GM20000 (cell line): Measurements from ENCODE around the gene IL1RAPL1.

Experiments used
- DNase-seq: peaks from one replicate; pipeline ENCODE4 v3.0.0; 2012; ENCODE audit warnings: low spot score
- TF ChIP-seq, protein P1 (sequence below): IDR thresholded peaks from 2 replicates; pipeline ENCODE4 v1.5.1; 2012; ENCODE audit warnings: mild to moderate bottlenecking, control low read depth; ENCODE audit errors: extremely low read depth, missing control alignments

Gene IL1RAPL1

DNA sequence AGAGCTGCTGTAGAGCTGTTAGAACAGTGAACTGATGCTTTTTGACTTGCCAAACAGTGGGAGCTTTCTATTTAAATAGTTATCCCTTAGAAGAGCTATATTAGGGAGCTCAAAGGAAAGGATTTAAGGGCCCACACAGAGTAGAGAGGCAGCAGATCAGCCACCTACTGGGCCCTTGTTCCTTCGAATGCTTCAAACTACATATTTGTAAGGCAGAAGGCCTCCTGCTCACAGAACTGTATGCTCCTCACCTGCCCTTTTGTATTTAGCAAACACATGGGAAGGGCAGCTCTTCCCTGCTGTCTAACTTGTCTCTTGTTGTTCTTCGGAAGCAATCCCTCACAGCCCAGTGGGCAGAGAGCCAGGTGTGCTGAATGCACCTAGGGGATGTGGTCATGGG is 38.0 kb downstream of the IL1RAPL1 start:
- DNase-seq, result no peak
- TF ChIP-seq, protein P1, sequence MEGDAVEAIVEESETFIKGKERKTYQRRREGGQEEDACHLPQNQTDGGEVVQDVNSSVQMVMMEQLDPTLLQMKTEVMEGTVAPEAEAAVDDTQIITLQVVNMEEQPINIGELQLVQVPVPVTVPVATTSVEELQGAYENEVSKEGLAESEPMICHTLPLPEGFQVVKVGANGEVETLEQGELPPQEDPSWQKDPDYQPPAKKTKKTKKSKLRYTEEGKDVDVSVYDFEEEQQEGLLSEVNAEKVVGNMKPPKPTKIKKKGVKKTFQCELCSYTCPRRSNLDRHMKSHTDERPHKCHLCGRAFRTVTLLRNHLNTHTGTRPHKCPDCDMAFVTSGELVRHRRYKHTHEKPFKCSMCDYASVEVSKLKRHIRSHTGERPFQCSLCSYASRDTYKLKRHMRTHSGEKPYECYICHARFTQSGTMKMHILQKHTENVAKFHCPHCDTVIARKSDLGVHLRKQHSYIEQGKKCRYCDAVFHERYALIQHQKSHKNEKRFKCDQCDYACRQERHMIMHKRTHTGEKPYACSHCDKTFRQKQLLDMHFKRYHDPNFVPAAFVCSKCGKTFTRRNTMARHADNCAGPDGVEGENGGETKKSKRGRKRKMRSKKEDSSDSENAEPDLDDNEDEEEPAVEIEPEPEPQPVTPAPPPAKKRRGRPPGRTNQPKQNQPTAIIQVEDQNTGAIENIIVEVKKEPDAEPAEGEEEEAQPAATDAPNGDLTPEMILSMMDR, result no peak

DNA sequence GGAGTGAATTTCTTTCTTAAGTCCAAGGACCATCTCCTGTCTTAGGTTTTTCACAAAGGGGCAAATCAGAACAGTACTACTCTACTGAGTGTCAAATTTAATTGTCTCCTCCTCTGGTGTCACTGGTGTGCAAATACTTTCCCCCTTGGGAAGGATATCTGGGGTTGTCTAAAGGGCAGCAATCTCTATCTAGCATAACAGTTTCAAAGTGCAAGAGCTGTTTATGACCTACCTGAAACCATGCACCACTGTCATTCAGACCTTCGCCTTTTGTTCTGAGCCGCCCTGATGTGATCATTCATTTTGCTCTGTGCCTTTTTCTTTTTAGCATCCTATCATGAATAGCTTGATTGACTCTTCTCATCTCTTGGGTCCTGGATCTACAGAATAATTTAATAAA is 39.3 kb downstream of the IL1RAPL1 start:
- TF ChIP-seq, protein P1, result no peak
- no peak for DNase-seq

DNA sequence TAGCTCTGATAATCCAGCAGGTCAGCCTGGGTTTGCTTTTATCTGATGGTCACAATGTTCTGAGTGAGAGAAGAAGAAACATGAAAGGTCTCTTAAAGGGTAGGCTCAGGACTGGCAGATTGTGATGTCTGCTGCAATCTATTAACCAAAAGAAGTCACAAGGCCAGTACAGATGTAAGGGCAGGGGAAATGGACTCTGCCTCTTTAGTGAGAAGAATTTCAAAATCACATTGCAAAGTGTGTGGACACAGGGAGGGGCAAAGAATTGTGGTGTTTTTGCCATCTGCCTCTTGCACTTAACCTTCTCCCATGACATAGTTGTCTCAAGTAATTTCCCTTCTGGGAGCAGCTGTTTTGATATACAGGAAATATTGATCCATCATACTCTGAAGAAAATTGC is 40.9 kb downstream of the IL1RAPL1 start:
- TF ChIP-seq, protein P1, result no peak

DNA sequence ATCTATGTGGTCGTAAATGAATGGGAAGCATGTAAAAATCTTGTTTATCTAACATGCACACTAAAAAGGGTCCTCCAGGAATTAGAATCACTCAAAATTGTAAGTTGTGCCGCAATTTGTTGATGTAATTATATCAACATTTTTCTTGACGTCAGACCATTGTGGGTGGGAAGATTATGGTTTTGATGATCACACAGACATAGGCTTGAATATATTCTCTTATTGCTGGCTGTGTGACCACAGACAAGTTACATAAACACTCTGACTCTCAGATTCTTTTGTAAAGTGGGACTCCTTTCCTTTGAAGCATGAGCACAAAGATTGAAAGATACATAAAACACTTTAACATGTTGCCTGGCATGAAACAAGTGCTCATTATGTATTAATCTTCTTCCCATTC is 51.5 kb downstream of the IL1RAPL1 start:
- no peak for DNase-seq
- TF ChIP-seq, protein P1, result no peak

More for the DNA sequence above, 40.9 kb downstream of the IL1RAPL1 start:
- no peak for DNase-seq

DNA sequence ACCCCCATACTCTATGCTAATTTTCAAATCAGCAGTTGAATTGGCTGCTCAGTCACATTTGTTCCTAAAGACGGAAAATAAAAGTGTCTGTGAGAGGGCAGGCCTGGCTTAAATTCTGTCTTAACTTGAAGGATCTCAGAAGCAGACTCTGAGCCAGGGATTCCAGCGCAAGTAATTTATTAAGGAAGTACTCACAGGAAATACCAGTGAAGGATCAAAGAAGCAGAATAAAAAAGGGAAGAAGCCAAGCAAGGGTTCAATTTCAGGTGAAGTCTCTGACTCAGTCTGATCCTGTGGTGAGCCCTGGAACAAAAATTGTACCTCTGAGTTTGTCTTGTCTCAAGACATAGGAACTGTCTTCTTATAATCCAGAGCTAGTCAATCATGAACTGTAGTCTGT is 52.2 kb downstream of the IL1RAPL1 start:
- no peak for DNase-seq
- TF ChIP-seq, protein P1, result no peak

DNA sequence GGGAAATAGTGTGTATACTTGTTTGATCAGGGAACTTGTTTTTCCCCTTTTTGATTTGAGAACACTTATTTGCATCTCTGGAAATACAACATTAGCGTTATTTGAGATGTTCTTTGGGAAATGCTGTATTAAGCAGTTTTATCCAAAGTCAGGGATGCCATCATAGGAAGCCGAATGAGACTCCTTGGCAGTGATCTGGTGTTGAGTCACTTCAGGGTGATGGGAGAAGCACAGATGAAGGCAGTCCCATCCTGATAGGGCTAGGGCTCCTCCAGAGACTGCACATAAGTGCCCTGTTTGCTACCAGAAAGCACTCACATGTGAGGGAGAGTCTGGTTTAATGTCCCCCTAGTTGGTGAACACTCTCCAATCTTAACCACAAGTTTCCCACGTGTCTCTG is 62.3 kb downstream of the IL1RAPL1 start:
- no peak for DNase-seq
- TF ChIP-seq, protein P1, result no peak

DNA sequence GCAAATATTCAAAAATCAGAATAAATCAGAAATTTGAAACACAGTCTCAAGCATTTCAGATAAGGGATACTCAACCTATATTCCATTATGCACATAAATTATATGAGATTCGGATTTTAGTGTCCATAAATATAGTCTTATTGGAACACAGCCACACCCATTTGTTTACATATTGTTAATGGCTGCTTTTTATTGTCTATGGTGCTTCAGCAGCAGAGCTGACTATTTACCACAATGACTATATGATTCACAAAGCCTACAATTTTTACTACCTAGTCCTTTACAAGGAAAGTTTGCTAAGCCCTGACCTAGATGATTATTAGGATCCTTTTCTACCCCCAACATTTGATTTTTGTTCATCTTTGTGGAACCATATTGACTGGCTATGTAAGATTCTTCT is 63.9 kb downstream of the IL1RAPL1 start:
- TF ChIP-seq, protein P1, result no peak
- DNase-seq, result no peak

DNA sequence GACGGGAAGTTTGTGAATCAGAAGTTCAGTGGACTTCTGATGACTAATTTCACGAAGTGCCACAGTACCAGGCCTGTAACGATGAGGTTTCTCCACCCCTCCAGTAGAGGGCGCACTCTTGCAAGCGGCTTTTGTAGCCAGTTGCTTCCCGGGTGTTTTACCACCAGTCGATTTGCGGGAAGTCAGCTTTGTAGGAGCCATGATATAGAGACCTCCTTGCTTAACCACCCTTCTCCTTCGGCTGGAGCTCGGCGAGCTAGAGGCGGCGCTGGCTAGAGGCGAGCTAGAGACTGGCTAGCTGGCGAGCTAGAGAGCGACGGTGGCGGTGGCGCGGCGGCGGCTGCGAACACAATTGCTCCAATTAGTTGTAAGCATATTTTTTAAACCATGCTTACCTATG is 72.0 kb downstream of the IL1RAPL1 start:
- TF ChIP-seq, protein P1, result no peak
- no peak for DNase-seq
